Measurements from ENCODE around the gene LSAMP.
"Not testable (repeated sequence)": the region's sequence is repeated elsewhere in the genome, so short reads cannot be mapped to it uniquely, and the experiment has no call there.

The LSAMP gene

GRCh38 chr3:115848641-115849040 is 596.6 kb downstream of the LSAMP start:
- TF ChIP-seq, protein P1, sequence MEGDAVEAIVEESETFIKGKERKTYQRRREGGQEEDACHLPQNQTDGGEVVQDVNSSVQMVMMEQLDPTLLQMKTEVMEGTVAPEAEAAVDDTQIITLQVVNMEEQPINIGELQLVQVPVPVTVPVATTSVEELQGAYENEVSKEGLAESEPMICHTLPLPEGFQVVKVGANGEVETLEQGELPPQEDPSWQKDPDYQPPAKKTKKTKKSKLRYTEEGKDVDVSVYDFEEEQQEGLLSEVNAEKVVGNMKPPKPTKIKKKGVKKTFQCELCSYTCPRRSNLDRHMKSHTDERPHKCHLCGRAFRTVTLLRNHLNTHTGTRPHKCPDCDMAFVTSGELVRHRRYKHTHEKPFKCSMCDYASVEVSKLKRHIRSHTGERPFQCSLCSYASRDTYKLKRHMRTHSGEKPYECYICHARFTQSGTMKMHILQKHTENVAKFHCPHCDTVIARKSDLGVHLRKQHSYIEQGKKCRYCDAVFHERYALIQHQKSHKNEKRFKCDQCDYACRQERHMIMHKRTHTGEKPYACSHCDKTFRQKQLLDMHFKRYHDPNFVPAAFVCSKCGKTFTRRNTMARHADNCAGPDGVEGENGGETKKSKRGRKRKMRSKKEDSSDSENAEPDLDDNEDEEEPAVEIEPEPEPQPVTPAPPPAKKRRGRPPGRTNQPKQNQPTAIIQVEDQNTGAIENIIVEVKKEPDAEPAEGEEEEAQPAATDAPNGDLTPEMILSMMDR (conservative IDR thresholded peaks at IDR 0.05; ENCODE audit: control insufficient read depth, insufficient read depth, low read depth, low read length) = no peak
- no peak overlapping the region for H3K4me3 ChIP-seq (ENCODE audit: control insufficient read depth, low read depth, low read length)
- DNase-seq (ENCODE audit: low read depth) = no peak

GRCh38 chr3:115845986-115846385 is 599.3 kb downstream of the LSAMP start:
- TF ChIP-seq, protein P1 (conservative IDR thresholded peaks at IDR 0.05; ENCODE audit: control insufficient read depth, insufficient read depth, low read depth, low read length) = no peak
- no peak overlapping the region for H3K4me3 ChIP-seq (ENCODE audit: control insufficient read depth, low read depth, low read length)
- no peak for DNase-seq (ENCODE audit: low read depth)

- H3K4me3 ChIP-seq (ENCODE audit: control insufficient read depth, low read depth, low read length); DNase-seq (ENCODE audit: low read depth): not testable (repeated sequence)
Observed at GRCh38 chr3:115844729-115845128, 600.6 kb downstream of the LSAMP start.

DNA sequence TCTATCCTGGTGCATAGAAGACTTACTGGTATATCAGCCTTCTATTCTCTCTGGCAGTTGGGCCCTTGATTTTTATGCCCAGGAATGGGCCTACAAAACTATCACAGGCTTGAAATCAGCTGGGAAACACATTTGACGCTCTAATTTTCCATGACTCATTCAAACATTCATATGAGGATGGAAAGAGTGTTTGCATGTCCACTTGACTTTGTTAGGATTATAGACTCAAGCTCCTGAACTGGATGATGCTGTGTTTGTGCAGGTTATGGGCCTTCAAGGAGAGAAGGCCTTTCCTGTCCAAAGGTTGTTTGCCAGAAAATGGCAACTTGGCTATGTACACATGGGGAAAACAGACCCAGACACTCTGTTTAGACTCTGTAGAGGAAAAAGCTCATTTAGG is 602.1 kb downstream of the LSAMP start:
- DNase-seq (ENCODE audit: low read depth) = no peak
- TF ChIP-seq, protein P1 (conservative IDR thresholded peaks at IDR 0.05; ENCODE audit: control insufficient read depth, insufficient read depth, low read depth, low read length) = no peak
- H3K4me3 ChIP-seq (ENCODE audit: control insufficient read depth, low read depth, low read length) = no peak overlapping the region

GRCh38 chr3:115839246-115839645 is 606.0 kb downstream of the LSAMP start:
- H3K4me3 ChIP-seq (ENCODE audit: control insufficient read depth, low read depth, low read length) = no peak overlapping the region
- TF ChIP-seq, protein P1 (conservative IDR thresholded peaks at IDR 0.05; ENCODE audit: control insufficient read depth, insufficient read depth, low read depth, low read length) = no peak
- DNase-seq (ENCODE audit: low read depth) = no peak

GRCh38 chr3:115838786-115839185 is 606.5 kb downstream of the LSAMP start:
- TF ChIP-seq, protein P1 (conservative IDR thresholded peaks at IDR 0.05; ENCODE audit: control insufficient read depth, insufficient read depth, low read depth, low read length) = no peak
- no peak overlapping the region for H3K4me3 ChIP-seq (ENCODE audit: control insufficient read depth, low read depth, low read length)
- no peak for DNase-seq (ENCODE audit: low read depth)

- TF ChIP-seq, protein P1 (conservative IDR thresholded peaks at IDR 0.05; ENCODE audit: control insufficient read depth, insufficient read depth, low read depth, low read length) = peak; percentile 72
- no peak overlapping the region for H3K4me3 ChIP-seq (ENCODE audit: control insufficient read depth, low read depth, low read length)
- DNase-seq (ENCODE audit: low read depth) = peak; percentile 34
Observed at GRCh38 chr3:115836944-115837343, 608.3 kb downstream of the LSAMP start.
